Measurements from ENCODE around the gene GNGT1.

The GNGT1 gene

DNA sequence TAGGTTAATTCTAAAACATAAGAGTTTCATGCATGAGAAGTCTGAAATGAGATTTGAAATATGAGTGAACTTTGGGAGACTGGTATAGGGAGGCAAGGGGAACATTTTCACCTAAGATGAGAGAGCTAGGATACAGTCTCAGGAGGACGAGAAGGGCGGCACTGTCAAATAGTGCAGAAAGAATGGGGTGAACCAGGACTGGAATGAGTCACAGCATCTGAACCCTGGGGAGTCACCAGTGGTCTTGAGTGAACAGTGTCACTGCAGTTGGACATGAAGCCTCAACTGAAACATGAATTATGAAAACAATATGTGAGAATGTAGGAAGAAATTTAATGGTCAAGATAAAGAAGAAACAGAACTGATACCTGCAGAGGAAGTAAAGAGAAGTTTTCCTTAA, 48.9 kb downstream of the GNGT1 start:
- H3K27ac ChIP-seq (ENCODE audit: insufficient read depth, low read depth, low read length, poor library complexity, severe bottlenecking), result no peak overlapping the region
- H3K9me3 ChIP-seq (ENCODE audit: control insufficient read depth, low read length), result no peaks in the 10 kb centered on the region
- no peaks in the 10 kb centered on the region for H3K36me3 ChIP-seq (ENCODE audit: control insufficient read depth, insufficient read depth, low read length)
- 88 to 95% methylated on average over 2 of the region's 2 CpGs for WGBS, 2 experiments
- no peaks in the 10 kb centered on the region for H3K27me3 ChIP-seq (ENCODE audit: control insufficient read depth, insufficient read depth, low read length, poor library complexity, severe bottlenecking)
- no peaks in the 10 kb centered on the region for H3K4me1 ChIP-seq (ENCODE audit: control insufficient read depth, insufficient read depth, low read length)
- no peak overlapping the region for H3K4me3 ChIP-seq (ENCODE audit: insufficient read depth, low read depth, low read length)

GRCh38 chr7:93957767-93958166, 51.4 kb downstream of the GNGT1 start:
- Histone ChIP-seq H3K4me1 (ENCODE audit: control insufficient read depth, insufficient read depth, low read length) (no peaks in the 10 kb centered on the region), H3K27ac (ENCODE audit: insufficient read depth, low read depth, low read length, poor library complexity, severe bottlenecking) (no peak overlapping the region), H3K4me3 (ENCODE audit: insufficient read depth, low read depth, low read length) (no peak overlapping the region), H3K27me3 (ENCODE audit: control insufficient read depth, insufficient read depth, low read length, poor library complexity, severe bottlenecking) (no peaks in the 10 kb centered on the region), H3K36me3 (ENCODE audit: control insufficient read depth, insufficient read depth, low read length) (no peaks in the 10 kb centered on the region), H3K9me3 (ENCODE audit: control insufficient read depth, low read length) (no peaks in the 10 kb centered on the region)
- 82 to 86% methylated on average over 1 of the region's 1 CpG for WGBS, 2 experiments

GRCh38 chr7:93958216-93958615, 51.8 kb downstream of the GNGT1 start:
- Histone ChIP-seq H3K27me3 (ENCODE audit: control insufficient read depth, insufficient read depth, low read length, poor library complexity, severe bottlenecking) (no peaks in the 10 kb centered on the region), H3K9me3 (ENCODE audit: control insufficient read depth, low read length) (no peaks in the 10 kb centered on the region), H3K4me3 (ENCODE audit: insufficient read depth, low read depth, low read length) (no peak overlapping the region), H3K36me3 (ENCODE audit: control insufficient read depth, insufficient read depth, low read length) (no peaks in the 10 kb centered on the region), H3K4me1 (ENCODE audit: control insufficient read depth, insufficient read depth, low read length) (no peaks in the 10 kb centered on the region), H3K27ac (ENCODE audit: insufficient read depth, low read depth, low read length, poor library complexity, severe bottlenecking) (no peak overlapping the region)
- 87 to 92% methylated on average over 3 of the region's 3 CpGs for WGBS, 2 experiments

GRCh38 chr7:93958651-93959050, 52.3 kb downstream of the GNGT1 start:
- 88 to 97% methylated on average over 3 of the region's 3 CpGs for WGBS, 2 experiments
- no peak overlapping the region for H3K27ac ChIP-seq (ENCODE audit: insufficient read depth, low read depth, low read length, poor library complexity, severe bottlenecking)
- no peaks in the 10 kb centered on the region for H3K4me1 ChIP-seq (ENCODE audit: control insufficient read depth, insufficient read depth, low read length)
- H3K9me3 ChIP-seq (ENCODE audit: control insufficient read depth, low read length), result no peaks in the 10 kb centered on the region
- H3K27me3 ChIP-seq (ENCODE audit: control insufficient read depth, insufficient read depth, low read length, poor library complexity, severe bottlenecking), result no peaks in the 10 kb centered on the region
- H3K36me3 ChIP-seq (ENCODE audit: control insufficient read depth, insufficient read depth, low read length), result no peaks in the 10 kb centered on the region
- no peak overlapping the region for H3K4me3 ChIP-seq (ENCODE audit: insufficient read depth, low read depth, low read length)

All from ectodermal cell (in vitro differentiated cells).